GM12891 (cell line): ENCODE data around the gene FLT3LG.
"Not testable (repeated sequence)": the region's sequence is repeated elsewhere in the genome, so short reads cannot be mapped to it uniquely, and the experiment has no call there.

Source experiments
- DNase-seq: peaks from one replicate; pipeline ENCODE4 v3.0.0; 2011; ENCODE audit warnings: low spot score; ENCODE audit not compliant: insufficient read length
- FAIRE-seq: peaks from 2 replicates; lab custom pipeline; 2011; peaks lifted over from hg19 to GRCh38; lab: Jason Lieb, UNC
- PAX5 ChIP-seq: IDR thresholded peaks from 2 replicates; pipeline ENCODE4 v1.6.1; 2011; ENCODE audit warnings: low read length, moderate library complexity, mild to moderate bottlenecking; ENCODE audit not compliant: insufficient read depth, severe bottlenecking
- POLR2A ChIP-seq: IDR thresholded peaks from 2 replicates; pipeline ENCODE4 v1.6.1; 2011; ENCODE audit warnings: low read depth, low read length, control low read depth
- POLR2AphosphoS5 ChIP-seq: IDR thresholded peaks from 2 replicates; pipeline ENCODE4 v1.6.1; 2011; ENCODE audit warnings: low read depth, low read length, control low read depth
- POU2F2 ChIP-seq: IDR thresholded peaks from 2 replicates; pipeline ENCODE4 v1.6.1; 2011; ENCODE audit warnings: low read depth, mild to moderate bottlenecking, control low read depth, low read length, moderate library complexity
- SPI1 ChIP-seq: IDR thresholded peaks from 2 replicates; pipeline ENCODE4 v1.6.1; 2011; ENCODE audit warnings: low read depth, low read length, control low read depth
- TAF1 ChIP-seq: IDR thresholded peaks from 2 replicates; pipeline ENCODE4 v1.6.1; 2011; ENCODE audit warnings: low read depth, low read length, control low read depth

Gene FLT3LG

GRCh38 chr19:49461656-49462055 is 12.4 kb upstream of the FLT3LG start:
- DNase-seq (no peak), FAIRE-seq (no peak)
- TF ChIP-seq POLR2AphosphoS5 (no peak), PAX5 (no peak), SPI1 (no peak), POU2F2 (no peak), TAF1 (no peak), POLR2A (no peak)

DNA sequence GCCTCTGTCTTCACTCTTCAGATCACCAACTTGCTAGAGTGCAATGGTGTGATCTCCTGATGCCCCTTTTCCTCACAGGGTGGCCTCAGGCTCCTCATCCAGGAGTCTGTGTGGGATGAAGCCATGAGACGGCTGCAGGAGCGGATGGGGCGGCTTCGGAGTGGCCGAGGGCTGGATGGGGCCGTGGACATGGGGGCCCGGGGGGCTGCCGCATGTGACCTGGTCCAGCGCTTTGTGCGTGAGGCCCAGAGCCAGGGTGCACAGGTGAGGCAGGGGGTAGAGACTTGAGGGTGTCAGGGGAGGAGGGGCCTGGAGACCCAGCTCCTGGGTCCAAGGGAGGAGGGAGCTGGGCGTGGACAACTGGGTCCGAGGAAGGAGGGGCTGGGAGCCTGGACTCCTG is 11.5 kb upstream of the FLT3LG start:
- TF ChIP-seq TAF1 (no peak), POLR2AphosphoS5 (no peak), PAX5 (no peak), SPI1 (no peak), POU2F2 (no peak), POLR2A (no peak)
- DNase-seq (no peak), FAIRE-seq (no peak)

DNA sequence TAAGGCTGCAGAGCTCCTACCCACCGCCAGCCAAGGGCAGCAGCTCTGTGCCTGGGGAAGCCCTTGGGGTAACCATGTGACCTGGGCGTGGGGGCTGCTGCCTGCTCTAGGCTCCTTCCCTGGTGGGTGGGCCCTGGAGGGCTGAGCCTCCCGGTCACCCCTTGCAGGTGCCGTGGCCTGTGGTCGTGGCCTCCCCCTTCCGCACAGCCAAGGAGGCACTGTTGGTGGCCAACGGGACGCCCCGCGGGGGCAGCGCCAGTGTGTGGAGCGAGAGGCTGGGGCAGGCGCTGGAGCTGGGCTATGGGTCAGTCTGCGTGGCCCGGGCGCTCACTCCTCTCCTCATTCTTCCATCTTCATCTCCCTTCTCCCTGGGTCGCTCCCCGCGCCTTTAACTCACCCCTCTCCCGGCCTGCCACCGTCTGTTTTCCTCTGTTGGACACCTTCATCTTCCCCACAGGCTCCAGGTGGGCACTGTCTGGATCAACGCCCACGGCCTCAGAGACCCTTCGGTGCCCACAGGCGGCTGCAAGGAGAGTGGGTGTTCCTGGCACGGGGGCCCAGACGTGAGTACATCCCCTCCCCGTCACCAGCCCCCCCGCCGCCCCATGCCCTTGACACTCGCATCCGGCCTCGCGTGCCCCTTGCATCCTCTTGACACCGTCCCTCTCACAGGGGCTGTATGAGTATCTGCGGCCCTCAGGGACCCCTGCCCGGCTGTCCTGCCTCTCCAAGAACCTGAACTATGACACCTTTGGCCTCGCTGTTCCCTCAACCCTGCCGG is 9.9 kb upstream of the FLT3LG start:
- TF ChIP-seq TAF1, result no peak
- TF ChIP-seq SPI1, result no peak
- no peak for TF ChIP-seq POLR2A
- no peak for TF ChIP-seq POU2F2
- TF ChIP-seq PAX5, result no peak
- no peak for TF ChIP-seq POLR2AphosphoS5
- no peak for FAIRE-seq
- no peak for DNase-seq

DNA sequence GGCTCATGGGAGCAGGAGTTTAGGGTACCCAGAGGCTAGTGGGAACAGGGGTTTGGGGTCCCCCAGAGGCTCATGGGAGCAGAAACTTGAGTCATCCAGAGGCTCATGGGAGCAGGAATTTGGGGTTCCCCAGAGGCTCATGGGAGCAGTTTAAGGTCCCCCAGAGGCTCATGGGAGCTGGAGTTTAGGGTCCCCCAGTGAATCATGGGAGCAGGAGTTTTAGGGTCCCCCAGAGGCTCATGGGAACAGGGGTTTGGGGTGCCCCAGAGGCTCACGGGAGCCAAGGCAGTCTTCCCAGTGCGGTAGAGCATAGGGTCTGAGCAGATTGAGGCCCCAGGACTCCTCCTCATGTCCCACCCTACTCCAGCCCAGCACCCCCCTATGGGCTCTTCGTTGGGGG is 8.6 kb upstream of the FLT3LG start:
- TF ChIP-seq PAX5, result no peak
- TF ChIP-seq POLR2AphosphoS5, result no peak
- TF ChIP-seq SPI1, result no peak
- no peak for TF ChIP-seq POU2F2
- TF ChIP-seq POLR2A, result no peak
- no peak for TF ChIP-seq TAF1
- no peak for FAIRE-seq
- no peak for DNase-seq

DNA sequence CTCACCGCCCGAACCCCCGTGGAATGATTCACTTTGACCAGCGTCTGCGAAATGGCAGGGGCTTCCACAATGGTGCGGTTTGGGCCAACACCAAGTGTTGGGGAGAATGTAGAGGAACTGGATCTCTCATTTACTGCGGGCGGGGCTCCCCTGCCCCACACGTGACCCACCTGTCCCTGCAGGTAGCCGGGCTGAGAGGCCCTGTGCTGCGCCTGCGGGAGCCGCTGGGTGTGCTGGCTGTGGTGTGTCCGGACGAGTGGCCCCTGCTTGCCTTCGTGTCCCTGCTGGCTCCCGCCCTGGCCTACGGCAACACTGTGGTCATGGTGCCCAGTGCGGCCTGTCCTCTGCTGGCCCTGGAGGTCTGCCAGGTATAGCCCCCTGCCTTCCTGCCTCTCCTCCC is 5.8 kb upstream of the FLT3LG start:
- DNase-seq (no peak), FAIRE-seq (no peak)
- TF ChIP-seq PAX5 (no peak), POLR2A (no peak), POLR2AphosphoS5 (no peak), POU2F2 (no peak), SPI1 (no peak), TAF1 (no peak)

DNA sequence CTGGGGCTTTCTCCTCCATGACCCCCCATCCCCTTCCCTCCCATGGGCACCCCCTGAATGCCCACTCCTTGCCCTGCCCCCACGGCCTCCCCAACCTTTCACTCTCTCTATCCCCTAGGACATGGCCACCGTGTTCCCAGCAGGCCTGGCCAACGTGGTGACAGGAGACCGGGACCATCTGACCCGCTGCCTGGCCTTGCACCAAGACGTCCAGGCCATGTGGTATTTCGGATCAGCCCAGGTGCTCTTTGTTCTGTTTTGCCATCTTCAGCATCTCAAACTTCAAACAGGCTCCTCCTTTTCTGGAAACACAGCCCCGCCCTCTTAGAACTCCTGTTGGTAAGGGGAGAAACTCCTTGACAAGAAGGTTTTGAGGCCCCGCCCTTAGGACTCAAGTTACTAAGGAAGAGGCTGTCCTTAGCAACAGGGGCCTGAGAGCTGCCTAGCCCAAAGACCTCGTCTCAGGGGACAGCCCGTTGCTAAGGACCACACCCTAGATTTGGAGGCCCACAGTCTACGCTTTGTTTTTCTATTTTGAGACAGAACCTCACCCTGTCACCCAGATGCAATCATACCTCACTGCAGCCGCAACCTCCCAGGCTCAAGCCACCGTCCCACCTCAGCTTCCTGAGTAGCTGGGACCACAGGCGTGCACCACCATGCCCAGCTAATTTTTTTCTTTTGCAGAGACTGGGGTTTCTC is 5.1 kb upstream of the FLT3LG start:
- FAIRE-seq, result peak; percentile 89
- peak; percentile 77 for DNase-seq
- TF ChIP-seq PAX5 (no peak), POLR2A (no peak), POLR2AphosphoS5 (no peak), POU2F2 (0 out of 2 replicates have a peak, but pooled peaks have one; percentile 10), TAF1 (no peak), SPI1 (peak; percentile 61)

- TF ChIP-seq POU2F2 (peak; percentile 79; the same call in 1 of the 2 replicates), POLR2AphosphoS5 (no peak), SPI1 (peak; percentile 16; the same call in 1 of the 2 replicates), POLR2A (no peak), PAX5 (no peak), TAF1 (no peak)
- no peak for DNase-seq
- FAIRE-seq, result peak; percentile 96
Observed at GRCh38 chr19:49469828-49470614, 4.0 kb upstream of the FLT3LG start.

- TF ChIP-seq POLR2AphosphoS5 (no peak), POU2F2 (no peak)
- DNase-seq, result no peak
- FAIRE-seq, result no peak
Observed at GRCh38 chr19:49470615-49470978, 3.4 kb upstream of the FLT3LG start.

DNA sequence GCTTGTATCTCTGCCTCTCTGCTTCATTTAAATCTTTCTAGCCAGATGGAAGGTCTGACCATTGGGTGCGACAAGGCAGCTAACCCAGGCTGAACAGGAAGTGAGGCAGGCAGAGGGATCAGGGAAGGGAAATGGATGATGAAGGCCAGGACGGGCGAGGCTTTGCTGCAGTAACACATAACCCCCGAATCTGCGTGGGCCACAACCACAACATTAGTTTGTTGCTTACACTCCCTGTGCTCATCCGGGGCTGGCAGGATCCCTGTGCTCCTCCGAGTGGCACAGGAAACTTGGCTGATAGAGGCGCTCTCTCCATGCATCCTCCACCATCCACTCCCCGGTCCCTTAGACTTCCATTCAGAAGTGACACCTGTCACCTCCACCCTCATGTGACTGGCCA is 1.1 kb upstream of the FLT3LG start:
- TF ChIP-seq POU2F2, result no peak
- no peak for TF ChIP-seq POLR2A
- no peak for TF ChIP-seq POLR2AphosphoS5
- TF ChIP-seq TAF1, result no peak
- TF ChIP-seq SPI1, result no peak
- TF ChIP-seq PAX5, result no peak
- FAIRE-seq (no peak), DNase-seq (no peak)

DNA sequence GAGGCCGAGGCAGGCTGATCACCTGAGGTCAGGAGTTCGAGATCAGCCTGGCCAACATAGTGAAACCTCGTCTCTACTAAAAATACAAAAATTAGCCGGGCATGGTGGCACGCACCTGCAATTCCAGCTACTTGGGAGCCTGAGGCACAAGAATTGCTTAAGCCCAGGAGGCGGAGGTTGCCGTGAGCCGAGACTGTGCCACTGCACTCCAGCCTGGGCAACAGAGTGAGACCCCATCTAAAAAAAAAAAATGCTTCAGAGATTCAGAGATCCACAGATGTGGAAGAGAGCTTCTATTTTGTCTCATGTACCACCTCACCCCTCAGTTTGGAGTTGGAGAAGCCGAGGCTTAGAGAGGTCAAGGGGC is 531 bp upstream of the FLT3LG start:
- not testable (repeated sequence) for DNase-seq, FAIRE-seq
